ES-I3 (cell line): ENCODE data around the gene CST6.
A peak's percentile ranks its signal among the peaks of the same experiment; 100 is the strongest.

Experiments used
- H3K36me3 ChIP-seq: 2 replicates; pipeline ENCODE4 v1.6.1; 2013; ENCODE audit warnings: mild to moderate bottlenecking, low read length, control low read depth, moderate library complexity; ENCODE audit not compliant: insufficient read depth
- H3K4me1 ChIP-seq: 2 replicates; pipeline ENCODE4 v1.6.1; 2013; ENCODE audit warnings: mild to moderate bottlenecking, control low read depth, low read length; ENCODE audit not compliant: insufficient read depth
- H3K9ac ChIP-seq: 2 replicates; pipeline ENCODE4 v1.6.1; 2013; ENCODE audit warnings: low read depth, mild to moderate bottlenecking, low read length, moderate library complexity
- H3K9me3 ChIP-seq: 2 replicates; pipeline ENCODE4 v1.6.1; 2013; ENCODE audit warnings: mild to moderate bottlenecking, low read length, moderate library complexity; ENCODE audit not compliant: control insufficient read depth, insufficient read depth

CST6 gene, protein sequence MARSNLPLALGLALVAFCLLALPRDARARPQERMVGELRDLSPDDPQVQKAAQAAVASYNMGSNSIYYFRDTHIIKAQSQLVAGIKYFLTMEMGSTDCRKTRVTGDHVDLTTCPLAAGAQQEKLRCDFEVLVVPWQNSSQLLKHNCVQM

DNA sequence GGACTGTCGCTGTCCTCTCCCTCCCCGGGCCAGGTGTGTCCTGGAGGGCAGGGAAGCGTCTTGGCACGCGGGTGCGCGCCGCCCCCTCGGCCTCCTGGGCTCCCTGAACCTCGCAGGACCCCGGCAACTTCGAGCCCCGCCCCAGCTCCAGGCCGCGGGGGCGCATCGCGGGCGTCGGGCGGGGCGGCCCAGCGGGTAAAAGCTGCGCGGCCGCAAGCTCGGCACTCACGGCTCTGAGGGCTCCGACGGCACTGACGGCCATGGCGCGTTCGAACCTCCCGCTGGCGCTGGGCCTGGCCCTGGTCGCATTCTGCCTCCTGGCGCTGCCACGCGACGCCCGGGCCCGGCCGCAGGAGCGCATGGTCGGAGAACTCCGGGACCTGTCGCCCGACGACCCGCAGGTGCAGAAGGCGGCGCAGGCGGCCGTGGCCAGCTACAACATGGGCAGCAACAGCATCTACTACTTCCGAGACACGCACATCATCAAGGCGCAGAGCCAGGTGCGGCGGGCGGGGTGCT, at the start of gene CST6:
CST6 (plus strand) TSS at position 224 of the 519 bp plus-strand sequence; CDS start at position 261, 37 bp downstream.
- no peaks in the 10 kb centered on the region for H3K9me3 ChIP-seq
- H3K9ac ChIP-seq: no peak within 1 kb of the TSS; the same call in 1 of the 2 replicates
- H3K4me1 ChIP-seq: peaks cover 20% of the 10 kb centered on the region
- no peaks in the 10 kb centered on the region for H3K36me3 ChIP-seq

DNA sequence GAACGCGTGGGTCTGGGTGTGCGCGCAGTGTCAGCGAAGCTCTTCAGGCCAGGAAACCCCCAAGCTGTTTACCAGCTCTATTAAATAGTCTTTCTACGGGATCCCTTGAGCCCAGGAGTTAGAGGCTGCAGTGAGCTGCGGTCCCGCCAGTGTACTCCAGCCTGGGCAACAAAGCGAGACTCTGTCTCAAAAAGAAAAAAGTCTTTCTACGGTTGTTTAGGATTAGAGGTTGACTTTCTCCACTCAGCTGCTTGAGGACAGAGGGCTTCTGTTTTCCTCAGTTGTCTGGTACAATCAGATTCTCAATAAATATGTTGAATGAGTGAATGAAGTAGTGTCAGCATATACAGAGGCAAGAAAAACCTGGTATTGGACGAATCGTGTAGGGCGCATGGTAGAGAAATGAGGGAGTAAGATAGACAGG, 49.7 kb upstream of the CST6 start:
- H3K4me1 ChIP-seq: peaks cover 10% of the 10 kb centered on the region
- H3K9ac ChIP-seq: peak overlapping the region; percentile 59
- H3K36me3 ChIP-seq: peaks cover 7% of the 10 kb centered on the region
- no peaks in the 10 kb centered on the region for H3K9me3 ChIP-seq

DNA sequence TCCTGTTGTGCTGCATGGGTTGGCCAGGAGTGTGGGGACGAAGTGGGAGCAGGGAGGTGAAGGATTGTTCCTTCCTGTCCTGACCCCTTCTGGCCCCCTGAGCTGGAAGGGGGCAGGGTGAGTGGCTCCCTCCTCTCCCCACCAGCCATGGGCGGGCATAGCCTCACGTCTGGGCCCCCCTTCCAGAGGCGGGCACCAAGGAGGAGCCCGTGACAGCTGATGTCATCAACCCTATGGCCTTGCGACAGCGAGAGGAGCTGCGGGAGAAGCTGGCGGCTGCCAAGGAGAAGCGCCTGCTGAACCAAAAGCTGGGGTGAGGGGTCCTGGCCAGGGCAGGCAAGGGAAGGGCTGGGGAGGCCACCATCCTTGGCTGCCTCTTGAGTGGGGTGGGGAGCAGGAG, 46.9 kb upstream of the CST6 start:
- Histone ChIP-seq H3K9me3 (no peaks in the 10 kb centered on the region), H3K36me3 (peaks cover 7% of the 10 kb centered on the region), H3K9ac (no peak overlapping the region), H3K4me1 (peaks cover 10% of the 10 kb centered on the region)

DNA sequence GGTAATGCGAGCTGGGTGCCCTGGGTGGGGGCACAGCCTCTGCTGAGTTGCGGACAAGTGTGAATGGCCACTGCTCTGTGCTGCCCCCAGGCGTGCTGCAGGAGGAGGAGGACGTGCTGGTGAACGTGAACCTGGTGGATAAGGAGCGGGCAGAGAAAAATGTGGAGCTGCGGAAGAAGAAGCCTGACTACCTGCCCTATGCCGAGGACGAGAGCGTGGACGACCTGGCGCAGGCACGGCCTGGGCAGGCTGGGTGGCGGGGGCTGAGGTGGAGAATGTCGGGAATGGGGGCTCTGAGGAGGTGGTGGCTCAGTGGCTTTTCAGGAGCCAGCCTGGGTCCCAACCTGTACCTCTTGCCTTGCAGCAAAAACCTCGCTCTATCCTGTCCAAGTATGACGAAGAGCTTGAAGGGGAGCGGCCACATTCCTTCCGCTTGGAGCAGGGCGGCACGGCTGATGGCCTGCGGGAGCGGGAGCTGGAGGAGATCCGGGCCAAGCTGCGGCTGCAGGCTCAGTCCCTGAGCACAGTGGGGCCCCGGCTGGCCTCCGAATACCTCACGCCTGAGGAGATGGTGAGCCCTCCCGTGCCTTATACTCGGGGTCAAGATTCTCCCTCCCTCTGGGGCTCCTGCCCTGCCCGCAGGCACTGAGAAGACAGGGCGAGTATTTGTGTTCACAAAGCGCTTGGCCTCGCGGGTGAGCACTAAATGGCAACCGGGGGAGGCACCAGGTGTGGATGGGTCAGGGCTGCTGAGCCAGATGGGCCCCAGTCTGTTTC, 45.6 kb upstream of the CST6 start:
- peaks cover 7% of the 10 kb centered on the region for H3K36me3 ChIP-seq

DNA sequence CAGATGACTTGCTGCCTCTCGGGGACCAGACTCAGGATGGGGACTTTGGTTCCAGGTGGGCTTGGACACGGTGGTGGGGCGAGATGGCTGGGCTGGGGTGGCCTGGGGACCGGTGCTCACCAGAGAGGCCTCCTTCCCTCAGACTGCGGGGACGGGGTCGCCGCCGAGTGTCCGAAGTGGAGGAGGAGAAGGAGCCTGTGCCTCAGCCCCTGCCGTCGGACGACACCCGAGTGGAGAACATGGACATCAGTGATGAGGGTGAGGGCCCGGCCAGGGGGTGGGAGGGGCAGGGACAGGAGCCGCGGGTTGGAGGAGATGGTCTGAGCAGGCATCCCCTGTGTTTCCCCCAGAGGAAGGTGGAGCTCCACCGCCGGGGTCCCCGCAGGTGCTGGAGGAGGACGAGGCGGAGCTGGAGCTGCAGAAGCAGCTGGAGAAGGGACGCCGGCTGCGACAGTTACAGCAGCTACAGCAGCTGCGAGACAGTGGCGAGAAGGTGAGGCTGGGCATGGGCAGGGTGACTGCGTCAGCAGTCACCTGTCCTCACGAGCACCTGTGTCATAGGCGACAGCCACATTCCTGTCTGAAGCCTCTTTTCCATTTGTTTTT, 44.4 kb upstream of the CST6 start:
- Histone ChIP-seq H3K9ac (no peak overlapping the region), H3K36me3 (peaks cover 7% of the 10 kb centered on the region), H3K9me3 (no peaks in the 10 kb centered on the region), H3K4me1 (peaks cover 7% of the 10 kb centered on the region)

More for the DNA sequence above, 45.6 kb upstream of the CST6 start:
- Histone ChIP-seq H3K9me3 (no peaks in the 10 kb centered on the region), H3K4me1 (peaks cover 10% of the 10 kb centered on the region), H3K9ac (no peak overlapping the region)

DNA sequence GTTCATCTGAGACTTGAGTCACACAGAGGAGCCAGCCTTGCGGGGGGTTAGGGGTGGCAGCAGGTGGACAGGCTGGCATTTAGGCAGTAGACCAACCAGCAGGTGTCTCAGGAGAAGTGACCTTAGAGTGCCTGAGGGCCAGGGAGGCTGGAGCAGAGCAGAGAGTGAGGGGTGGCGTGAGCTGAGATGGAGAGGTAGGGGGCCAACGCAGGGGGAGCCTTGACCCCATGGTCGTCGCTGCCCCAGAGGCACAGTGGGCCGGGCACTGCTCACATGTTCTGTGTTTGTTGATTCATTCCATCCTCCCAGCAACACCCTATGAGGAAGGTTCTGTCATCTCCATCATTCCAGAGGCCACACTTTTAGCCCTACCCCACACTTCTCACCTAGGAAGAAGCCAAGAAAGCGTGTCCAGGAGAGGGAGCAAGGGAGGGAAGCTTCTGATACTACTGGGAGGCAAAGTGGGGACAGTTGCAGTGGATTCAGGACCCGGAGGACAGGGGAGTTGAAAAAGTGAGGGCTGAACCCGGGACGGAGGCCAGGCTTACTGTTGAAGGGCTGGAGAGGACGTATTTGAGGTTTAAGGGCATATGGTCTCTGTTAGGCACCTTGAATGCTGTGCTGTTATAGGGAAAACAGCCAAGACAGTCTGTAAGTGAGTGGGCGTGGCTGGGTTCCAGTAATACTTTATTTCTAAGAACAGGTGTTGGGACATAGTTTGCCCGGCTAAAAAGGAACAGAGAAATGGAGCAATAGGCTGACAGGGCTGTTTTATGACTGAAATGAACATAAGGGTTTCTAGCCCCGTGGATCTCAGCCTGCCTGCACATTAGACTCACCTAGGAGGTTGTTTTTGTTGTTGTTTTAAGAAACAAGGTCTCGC, 43.0 kb upstream of the CST6 start:
- no peak overlapping the region for H3K9ac ChIP-seq
- peaks cover 7% of the 10 kb centered on the region for H3K36me3 ChIP-seq
- H3K9me3 ChIP-seq: no peaks in the 10 kb centered on the region
- H3K4me1 ChIP-seq: no peaks in the 10 kb centered on the region

DNA sequence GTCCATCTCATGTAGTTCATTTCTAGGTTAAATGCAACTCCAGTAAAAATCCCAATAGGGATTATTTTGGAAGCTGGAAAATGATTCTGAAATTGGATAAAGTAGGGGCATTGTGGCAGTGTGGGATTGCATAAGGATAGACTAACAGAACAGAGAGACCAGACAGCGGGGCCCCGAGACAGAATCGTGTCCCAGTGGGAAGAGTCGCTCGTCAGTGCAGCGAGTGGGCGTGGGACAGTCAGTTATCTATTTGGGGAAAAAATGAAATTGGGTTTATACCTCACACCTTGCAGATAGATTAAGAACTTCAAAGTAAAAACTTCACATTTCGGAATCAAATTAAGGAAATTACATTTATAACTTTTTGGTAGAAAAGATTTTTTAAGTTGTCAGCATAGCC, 39.7 kb upstream of the CST6 start:
- no peaks in the 10 kb centered on the region for H3K4me1 ChIP-seq
- H3K9ac ChIP-seq: no peak overlapping the region
- H3K9me3 ChIP-seq: no peaks in the 10 kb centered on the region
- peaks cover 2% of the 10 kb centered on the region; the same call in 1 of the 2 replicates for H3K36me3 ChIP-seq

DNA sequence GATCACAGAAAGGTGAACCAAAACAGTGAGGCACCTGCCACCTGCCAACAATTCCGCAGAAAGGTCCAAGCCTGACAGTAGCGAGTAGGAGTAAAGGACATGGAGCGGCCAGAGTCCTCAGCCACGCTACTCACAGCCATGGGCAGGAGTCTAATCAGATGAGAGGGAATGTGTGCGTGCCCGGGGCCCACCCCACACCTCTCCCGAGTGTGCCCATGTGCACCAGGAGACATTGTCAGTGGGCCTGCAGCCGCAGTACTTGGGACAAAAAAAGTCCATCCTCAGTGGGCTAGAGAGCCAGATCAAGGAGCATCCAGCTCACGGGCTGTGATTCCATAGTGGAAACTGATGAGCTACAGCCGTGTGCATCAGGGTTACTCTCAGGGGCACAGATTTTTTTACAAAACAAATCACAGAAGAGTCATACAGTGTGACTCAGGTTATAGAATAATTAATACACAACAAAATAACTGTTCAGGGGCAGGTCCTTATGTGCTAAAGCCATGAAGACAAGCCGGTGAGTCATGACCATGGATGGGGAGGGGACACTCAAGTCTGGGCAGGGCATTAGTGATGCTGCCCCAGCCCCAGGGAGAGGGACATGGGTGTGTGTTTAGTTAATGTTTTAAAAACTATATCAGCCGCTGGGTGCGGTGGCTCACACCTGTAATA, 38.2 kb upstream of the CST6 start:
- Histone ChIP-seq H3K36me3 (peaks cover 7% of the 10 kb centered on the region; the same call in 1 of the 2 replicates), H3K4me1 (no peaks in the 10 kb centered on the region), H3K9ac (no peak overlapping the region), H3K9me3 (no peaks in the 10 kb centered on the region)

DNA sequence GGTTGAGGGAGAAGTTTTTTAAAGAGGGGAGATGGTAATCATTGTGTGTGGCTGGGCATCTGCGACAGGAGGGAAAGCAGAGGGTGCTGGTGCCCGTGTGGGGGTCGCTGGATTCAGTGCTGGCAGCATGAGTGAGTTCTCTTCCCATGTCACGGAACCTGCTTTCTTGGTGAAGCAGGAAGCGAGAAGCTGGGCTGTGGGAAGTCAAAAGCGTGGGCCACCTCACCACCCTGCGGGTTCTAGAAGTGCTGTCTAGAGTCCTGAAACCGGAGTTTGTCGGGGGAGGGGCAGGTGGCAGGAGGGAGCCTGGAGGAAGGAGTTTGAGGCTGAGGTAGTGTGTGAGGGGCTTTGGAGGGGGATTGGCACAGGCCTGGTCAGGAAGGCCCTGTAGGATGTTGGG, 36.0 kb upstream of the CST6 start:
- Histone ChIP-seq H3K9me3 (no peaks in the 10 kb centered on the region), H3K36me3 (peaks cover 7% of the 10 kb centered on the region), H3K9ac (no peak overlapping the region)

DNA sequence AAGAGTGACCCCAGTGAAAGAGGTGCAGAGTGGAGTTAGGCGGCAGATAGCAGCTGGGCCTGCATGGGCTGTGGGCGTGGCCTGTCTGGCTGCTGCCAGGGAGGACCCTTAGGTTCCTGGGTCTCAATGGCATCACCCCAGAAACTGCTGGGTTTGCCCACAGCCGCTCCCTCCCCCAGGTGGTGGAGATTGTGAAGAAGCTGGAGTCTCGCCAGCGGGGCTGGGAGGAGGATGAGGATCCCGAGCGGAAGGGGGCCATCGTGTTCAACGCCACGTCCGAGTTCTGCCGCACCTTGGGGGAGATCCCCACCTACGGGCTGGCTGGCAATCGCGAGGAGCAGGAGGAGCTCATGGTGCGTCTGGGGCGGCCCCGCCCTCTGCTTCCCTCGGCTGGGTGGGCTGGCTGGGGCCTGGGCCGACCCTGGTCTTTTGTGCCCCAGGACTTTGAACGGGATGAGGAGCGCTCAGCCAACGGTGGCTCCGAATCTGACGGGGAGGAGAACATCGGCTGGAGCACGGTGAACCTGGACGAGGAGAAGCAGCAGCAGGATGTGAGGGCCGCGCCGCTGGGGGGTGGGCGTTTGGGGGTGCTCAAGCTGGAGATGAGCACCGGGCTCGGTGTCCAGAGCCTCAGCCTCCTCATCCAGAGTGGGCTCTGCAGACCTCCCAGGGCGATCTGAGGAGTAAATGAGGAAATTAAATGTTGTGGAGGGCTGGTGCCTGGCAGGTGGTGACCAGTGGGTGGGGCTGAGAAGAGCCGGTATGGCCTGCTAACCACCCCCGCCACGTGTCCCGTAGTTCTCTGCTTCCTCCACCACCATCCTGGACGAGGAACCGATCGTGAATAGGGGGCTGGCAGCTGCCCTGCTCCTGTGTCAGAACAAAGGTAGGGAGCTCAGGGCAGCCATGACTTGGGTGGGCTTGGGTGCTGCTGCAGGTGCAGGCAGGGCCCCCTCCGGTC, 35.3 kb upstream of the CST6 start:
- H3K4me1 ChIP-seq: no peaks in the 10 kb centered on the region
- peaks cover 7% of the 10 kb centered on the region for H3K36me3 ChIP-seq
- H3K9me3 ChIP-seq: no peaks in the 10 kb centered on the region
- no peak overlapping the region for H3K9ac ChIP-seq

More for the DNA sequence above, 36.0 kb upstream of the CST6 start:
- no peaks in the 10 kb centered on the region for H3K4me1 ChIP-seq

DNA sequence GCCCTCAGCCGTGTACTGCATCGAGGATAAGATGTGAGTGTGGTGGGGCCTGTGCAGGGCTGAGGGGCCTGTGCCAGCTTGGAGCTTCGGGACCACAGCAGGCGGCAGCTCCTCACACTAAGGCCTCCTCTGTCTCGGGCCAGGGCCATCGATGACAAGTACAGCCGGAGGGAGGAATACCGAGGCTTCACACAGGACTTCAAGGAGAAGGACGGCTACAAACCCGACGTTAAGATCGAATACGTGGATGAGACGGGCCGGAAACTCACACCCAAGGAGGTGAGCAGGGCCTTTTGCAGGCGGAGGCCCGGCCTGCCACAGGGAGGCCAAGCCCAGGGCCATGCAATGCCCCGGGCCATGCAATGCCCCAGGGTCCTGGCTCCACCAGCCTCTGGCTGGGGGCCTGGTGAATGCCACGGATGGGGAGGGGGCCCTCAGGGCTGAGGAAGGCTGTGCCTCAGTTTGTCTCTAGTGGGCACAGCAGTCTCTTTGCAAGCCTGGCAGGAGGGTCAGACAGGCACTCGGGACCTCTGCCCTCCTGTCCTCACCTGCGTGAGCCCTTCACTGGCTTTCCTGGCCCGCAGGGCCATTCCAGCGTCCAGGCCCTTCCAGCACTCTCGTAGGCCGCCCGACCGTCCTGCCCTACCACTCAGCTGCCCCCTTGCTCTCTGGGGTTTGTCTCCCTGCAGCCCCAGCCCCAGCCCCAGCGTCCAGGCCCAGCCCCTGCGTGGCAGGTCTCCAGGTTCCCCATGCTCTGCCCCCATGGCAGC, 34.0 kb upstream of the CST6 start:
- no peaks in the 10 kb centered on the region for H3K4me1 ChIP-seq
- no peaks in the 10 kb centered on the region for H3K9me3 ChIP-seq
- no peak overlapping the region for H3K9ac ChIP-seq
- peaks cover 7% of the 10 kb centered on the region for H3K36me3 ChIP-seq
